Measurements from ENCODE around the gene SUFU. TPM values are rescaled to one million over a fixed set of nuclear protein-coding genes. Genes with fewer than 3 reads are reported as not detected.

Gene SUFU
- total RNA-seq, 4 donors from 2014 or later = 6.5 to 11.0 (median 9.2) TPM

Small RNAs within 50 kb of the gene (small RNA-seq; reads per million reads assigned to genes)
- 0 reads per million in 2 donors for gene RNU6-43P

Other genes with a start within 250 kb of the SUFU start
- 10 to 100 TPM in 3 of 4 donors, 1 to 10 TPM in 1; 6.5 to 22.9 (median 19.2) TPM for gene NFKB2, start 108.3 kb upstream of the SUFU start, total RNA-seq
- gene PSD, start 85.2 kb upstream of the SUFU start, total RNA-seq = 10 to 100 TPM in 1 of 4 donors, 1 to 10 TPM in 2, not detected in 1; 1.6 to 14.3 (median 6.3) TPM
- 10 to 100 TPM; 36.9 to 57.8 (median 44.8) TPM for gene FBXL15, start 83.1 kb upstream of the SUFU start, total RNA-seq
- gene CUEDC2, start 71.4 kb upstream of the SUFU start, total RNA-seq = 10 to 100 TPM in 3 of 4 donors, 1 to 10 TPM in 1; 8.9 to 56.9 (median 29.3) TPM
- 1 to 10 TPM in 1 of 4 donors, under 1 TPM in 1, not detected in 2; 0.85 to 2.8 TPM for gene C10orf95, start 52.4 kb upstream of the SUFU start, total RNA-seq
- gene ACTR1A, start 1.3 kb upstream of the SUFU start, total RNA-seq = 10 to 100 TPM; 41.3 to 79.7 (median 71.3) TPM
- gene TRIM8, start 140.5 kb downstream of the SUFU start, total RNA-seq = 100 to 1,000 TPM in 3 of 4 donors, 10 to 100 TPM in 1; 88.3 to 154 (median 119) TPM
- 1 to 10 TPM; 1.4 to 9.1 (median 2.4) TPM for gene ARL3, start 210.4 kb downstream of the SUFU start, total RNA-seq
- gene SFXN2, start 210.7 kb downstream of the SUFU start, total RNA-seq = 10 to 100 TPM in 1 of 4 donors, 1 to 10 TPM in 3; 1.9 to 37.1 (median 8.0) TPM
- gene WBP1L, start 240.0 kb downstream of the SUFU start, total RNA-seq = 10 to 100 TPM; 38.0 to 78.3 (median 65.8) TPM

Measured in Peyer's patch (tissue), 4 donors.